ENCODE data around the gene GALNT5.

DNA sequence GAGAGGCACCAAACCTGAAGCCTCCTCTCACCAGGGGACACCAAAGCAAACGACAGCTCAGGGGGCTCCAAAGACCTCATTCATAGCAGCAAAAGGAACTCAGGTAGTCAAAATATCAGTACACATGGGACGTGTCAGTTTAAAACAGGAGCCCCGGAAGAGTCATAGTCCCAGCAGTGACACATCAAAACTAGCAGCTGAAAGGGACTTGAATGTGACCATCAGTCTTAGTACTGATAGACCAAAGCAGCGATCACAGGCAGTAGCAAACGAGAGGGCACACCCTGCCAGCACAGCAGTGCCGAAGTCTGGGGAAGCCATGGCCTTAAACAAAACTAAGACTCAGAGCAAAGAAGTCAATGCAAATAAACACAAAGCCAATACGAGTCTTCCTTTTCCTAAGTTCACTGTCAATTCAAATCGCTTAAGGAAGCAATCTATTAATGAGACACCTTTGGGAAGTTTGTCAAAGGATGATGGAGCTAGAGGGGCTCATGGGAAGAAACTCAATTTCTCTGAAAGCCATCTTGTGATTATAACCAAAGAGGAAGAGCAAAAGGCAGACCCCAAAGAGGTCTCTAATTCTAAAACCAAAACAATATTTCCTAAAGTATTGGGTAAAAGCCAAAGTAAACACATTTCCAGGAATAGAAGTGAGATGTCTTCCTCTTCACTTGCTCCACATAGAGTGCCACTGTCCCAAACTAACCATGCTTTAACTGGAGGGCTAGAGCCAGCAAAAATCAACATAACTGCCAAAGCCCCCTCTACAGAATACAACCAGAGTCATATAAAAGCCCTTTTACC is 1.2 kb downstream of the GALNT5 start:
- TF ChIP-seq, protein P1, sequence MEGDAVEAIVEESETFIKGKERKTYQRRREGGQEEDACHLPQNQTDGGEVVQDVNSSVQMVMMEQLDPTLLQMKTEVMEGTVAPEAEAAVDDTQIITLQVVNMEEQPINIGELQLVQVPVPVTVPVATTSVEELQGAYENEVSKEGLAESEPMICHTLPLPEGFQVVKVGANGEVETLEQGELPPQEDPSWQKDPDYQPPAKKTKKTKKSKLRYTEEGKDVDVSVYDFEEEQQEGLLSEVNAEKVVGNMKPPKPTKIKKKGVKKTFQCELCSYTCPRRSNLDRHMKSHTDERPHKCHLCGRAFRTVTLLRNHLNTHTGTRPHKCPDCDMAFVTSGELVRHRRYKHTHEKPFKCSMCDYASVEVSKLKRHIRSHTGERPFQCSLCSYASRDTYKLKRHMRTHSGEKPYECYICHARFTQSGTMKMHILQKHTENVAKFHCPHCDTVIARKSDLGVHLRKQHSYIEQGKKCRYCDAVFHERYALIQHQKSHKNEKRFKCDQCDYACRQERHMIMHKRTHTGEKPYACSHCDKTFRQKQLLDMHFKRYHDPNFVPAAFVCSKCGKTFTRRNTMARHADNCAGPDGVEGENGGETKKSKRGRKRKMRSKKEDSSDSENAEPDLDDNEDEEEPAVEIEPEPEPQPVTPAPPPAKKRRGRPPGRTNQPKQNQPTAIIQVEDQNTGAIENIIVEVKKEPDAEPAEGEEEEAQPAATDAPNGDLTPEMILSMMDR (IDR thresholded peaks at IDR 0.05; ENCODE audit: low read depth, low read length) = no peak
- TF ChIP-seq EZH2phosphoT487 (IDR thresholded peaks at IDR 0.05; ENCODE audit: low read depth) = no peak

Measured in OCI-LY3 (cell line).